H9 (cell line): ENCODE results near the gene ABLIM3. TPM values are rescaled to one million over a fixed set of nuclear protein-coding genes. Genes with fewer than 3 reads are reported as not detected.

Experiments
- DNase-seq: peaks from one replicate; pipeline ENCODE4 v3.0.0-alpha.2; 2017
- H2AFZ ChIP-seq: one replicate; pipeline ENCODE4 v1.6.1; 2013; ENCODE audit warnings: mild to moderate bottlenecking, low read length, control low read depth, moderate library complexity
- H2AK5ac ChIP-seq: 2 replicates; pipeline ENCODE4 v1.6.1; 2013; ENCODE audit warnings: low read length, control low read depth, mixed read lengths; ENCODE audit not compliant: insufficient read length
- H2BK120ac ChIP-seq: one replicate; pipeline ENCODE4 v1.6.1; 2013; ENCODE audit warnings: low read depth, mild to moderate bottlenecking, low read length, control low read depth, inconsistent platforms; ENCODE audit not compliant: poor library complexity, severe bottlenecking
- H2BK12ac ChIP-seq: 2 replicates; pipeline ENCODE4 v1.6.1; 2013; ENCODE audit warnings: low read length, control low read depth, mixed read lengths, low read depth; ENCODE audit not compliant: insufficient read length
- H2BK15ac ChIP-seq: 2 replicates; pipeline ENCODE4 v1.6.1; 2013; ENCODE audit warnings: low read depth, low read length, control low read depth
- H2BK20ac ChIP-seq: one replicate; pipeline ENCODE4 v1.6.1; 2013; ENCODE audit warnings: low read depth, mild to moderate bottlenecking, low read length, control low read depth, inconsistent platforms; ENCODE audit not compliant: poor library complexity, severe bottlenecking
- H2BK5ac ChIP-seq: 2 replicates; pipeline ENCODE4 v1.6.1; 2013; ENCODE audit warnings: low read length, control low read depth, mixed read lengths; ENCODE audit not compliant: insufficient read length
- H3K14ac ChIP-seq: 2 replicates; pipeline ENCODE4 v1.6.1; 2013; ENCODE audit warnings: low read length, control low read depth; ENCODE audit not compliant: insufficient read depth
- H3K18ac ChIP-seq: 2 replicates; pipeline ENCODE4 v1.6.1; 2013; ENCODE audit warnings: low read depth, mild to moderate bottlenecking, mixed read lengths, low read length, control low read depth; ENCODE audit not compliant: insufficient read length
- H3K23ac ChIP-seq: 2 replicates; pipeline ENCODE4 v1.6.1; 2013; ENCODE audit warnings: low read length, control low read depth, mixed read lengths, low read depth; ENCODE audit not compliant: insufficient read length
- H3K23me2 ChIP-seq: 2 replicates; pipeline ENCODE4 v1.6.1; 2013; ENCODE audit warnings: low read depth, mild to moderate bottlenecking, mixed read lengths, low read length, control low read depth; ENCODE audit not compliant: insufficient read length, poor library complexity, severe bottlenecking
- H3K27ac ChIP-seq: 2 replicates; pipeline ENCODE4 v1.5.1; 2013; ENCODE audit warnings: low read length, control low read depth, mixed read lengths, low read depth; ENCODE audit not compliant: insufficient read length
- H3K27me3 ChIP-seq: 2 replicates; pipeline ENCODE4 v1.6.1; 2013; ENCODE audit warnings: low read length, control low read depth, inconsistent platforms; ENCODE audit not compliant: insufficient read depth
- H3K4ac ChIP-seq: 2 replicates; pipeline ENCODE4 v1.6.1; 2013; ENCODE audit warnings: low read depth, mild to moderate bottlenecking, control low read depth, inconsistent platforms, low read length, moderate library complexity
- H3K4me1 ChIP-seq: 2 replicates; pipeline ENCODE4 v1.6.1; 2013; ENCODE audit warnings: low read length, control low read depth, inconsistent platforms; ENCODE audit not compliant: insufficient read depth
- H3K4me2 ChIP-seq: 2 replicates; pipeline ENCODE4 v1.6.1; 2013; ENCODE audit warnings: low read length, control low read depth, mixed read lengths; ENCODE audit not compliant: insufficient read length, insufficient read depth
- H3K56ac ChIP-seq: 2 replicates; pipeline ENCODE4 v1.6.1; 2013; ENCODE audit warnings: low read depth, mild to moderate bottlenecking, mixed read lengths, low read length, control low read depth; ENCODE audit not compliant: insufficient read length
- H3K79me1 ChIP-seq: 2 replicates; pipeline ENCODE4 v1.6.1; 2013; ENCODE audit warnings: low read depth, mild to moderate bottlenecking, moderate library complexity, low read length, control low read depth, inconsistent platforms; ENCODE audit not compliant: insufficient read depth, poor library complexity, severe bottlenecking
- H3K79me2 ChIP-seq: 2 replicates; pipeline ENCODE4 v1.6.1; 2013; ENCODE audit warnings: low read length, control low read depth, inconsistent platforms; ENCODE audit not compliant: insufficient read depth
- H3K9ac ChIP-seq: 2 replicates; pipeline ENCODE4 v1.6.1; 2013; ENCODE audit warnings: low read length, control low read depth, mixed read lengths; ENCODE audit not compliant: insufficient read length; ENCODE audit errors: extremely low read depth
- H3K9me3 ChIP-seq: one replicate; pipeline ENCODE4 v1.6.1; 2013; ENCODE audit warnings: low read depth, low read length, inconsistent platforms; ENCODE audit not compliant: control insufficient read depth
- H3T11ph ChIP-seq: one replicate; pipeline ENCODE4 v1.6.1; 2013; ENCODE audit warnings: mild to moderate bottlenecking, low read length, control low read depth, inconsistent platforms
- H4K20me1 ChIP-seq: one replicate; pipeline ENCODE4 v1.6.1; 2013; ENCODE audit not compliant: control insufficient read depth, insufficient read length, insufficient read depth
- H4K5ac ChIP-seq: 2 replicates; pipeline ENCODE4 v1.6.1; 2013; ENCODE audit warnings: low read depth, mild to moderate bottlenecking, mixed read lengths, low read length, control low read depth; ENCODE audit not compliant: insufficient read length
- H4K8ac ChIP-seq: replicated peaks from 2 replicates; pipeline ENCODE4 v1.6.1; 2013; ENCODE audit warnings: low read length, control low read depth, mixed read lengths, low read depth; ENCODE audit not compliant: insufficient read length
- H4K91ac ChIP-seq: 2 replicates; pipeline ENCODE4 v1.6.1; 2013; ENCODE audit warnings: low read depth, mild to moderate bottlenecking, moderate library complexity, mixed read lengths, low read length, control low read depth; ENCODE audit not compliant: insufficient read length
- H3K27ac Mint-ChIP-seq, 3 experiments: 2 replicates in 2 of 3; 3 replicates in 1 of 3; pipeline ENCODE4 v1.8.0; 2020 to 2021; ENCODE audit warnings: mixed read lengths in 3 of 3, mild to moderate bottlenecking in 1 of 3, moderate library complexity in 1 of 3
- H3K27me3 Mint-ChIP-seq: 2 replicates; pipeline ENCODE4 v1.8.0; 2021; ENCODE audit warnings: low read depth, mild to moderate bottlenecking, moderate library complexity, mixed read lengths
- H3K36me3 Mint-ChIP-seq, 3 experiments: 2 replicates in 2 of 3; 3 replicates in 1 of 3; pipeline ENCODE4 v1.8.0; 2020 to 2021; ENCODE audit warnings: low read depth in 3 of 3, mixed read lengths in 3 of 3; ENCODE audit not compliant: insufficient read depth in 1 of 3
- H3K4me1 Mint-ChIP-seq, 2 experiments: 2 replicates each; pipeline ENCODE4 v1.8.0; 2020; ENCODE audit warnings: mixed read lengths in 2 of 2
- H3K4me3 Mint-ChIP-seq, 2 experiments: 2 replicates in 1 of 2; 3 replicates in 1 of 2; pipeline ENCODE4 v1.8.0; 2020 to 2021; ENCODE audit warnings: mild to moderate bottlenecking in 2 of 2, mixed read lengths in 2 of 2, moderate library complexity in 1 of 2
- H3K9me3 Mint-ChIP-seq, 2 experiments: 2 replicates in 1 of 2; 3 replicates in 1 of 2; pipeline ENCODE4 v1.8.0; 2020; ENCODE audit warnings: mild to moderate bottlenecking in 2 of 2, mixed read lengths in 2 of 2, moderate library complexity in 1 of 2
- CTCF ChIP-seq: fragments of 200-600 bp; sonication (generic); conservative IDR thresholded peaks from 3 replicates; pipeline ENCODE4 v1.8.0; 2021; ENCODE audit warnings: antibody characterized with exemption, mild to moderate bottlenecking
- WGBS: extraction: QIAGEN DNeasy Blood & Tissue Kit; methylation state at CpG from one replicate; pipeline ENCODE4 v1.1.7; 2013; ENCODE audit warnings: missing lambda C conversion rate, low lambda C conversion rate, mixed read lengths; ENCODE audit not compliant: insufficient read length; ENCODE audit errors: extremely low coverage; 5-methylcytosine and 5-hydroxymethylcytosine counted together
- total RNA-seq: library from RNA; stranded (reverse); gene quantifications from 2 replicates; pipeline ENCODE4 v1.2.1, GENCODE V29; 2021

ABLIM3 gene
- total RNA-seq, 1 experiment from 2014 or later = 0.20 TPM

- H3K18ac ChIP-seq = no peak overlapping the region
- H3K4ac ChIP-seq = no peak overlapping the region
- H3T11ph ChIP-seq = no peak overlapping the region
- no peak overlapping the region for H4K5ac ChIP-seq
- H3K23me2 ChIP-seq = peaks cover 8% of the 10 kb centered on the region
- peaks cover 7% of the 10 kb centered on the region; the same call in 1 of the 2 replicates for H3K27me3 ChIP-seq
- Mint-ChIP-seq H3K9me3 (no peaks in the 10 kb centered on the region; a peak in 2 of 5 replicates), H3K36me3 (no peaks in the 10 kb centered on the region), H3K27ac (no peak overlapping the region), H3K4me1 (peaks cover 19 to 24% of the 10 kb centered on the region in 2 experiments), H3K27me3 (peaks cover 74% of the 10 kb centered on the region), H3K4me3 (peak overlapping the region in 1 of 2 experiments; percentile 68; a peak in 2 of 5 replicates)
- H4K20me1 ChIP-seq = no peaks in the 10 kb centered on the region
- no peaks in the 10 kb centered on the region; the same call in 1 of the 2 replicates for H3K4me1 ChIP-seq
- no peak overlapping the region for H2BK5ac ChIP-seq
- H2BK20ac ChIP-seq = no peak overlapping the region
- no peaks in the 10 kb centered on the region for H3K9me3 ChIP-seq
- no peak overlapping the region for H2AK5ac ChIP-seq
- no peak overlapping the region for H2BK12ac ChIP-seq
- no peaks in the 10 kb centered on the region for H3K79me2 ChIP-seq
- no peak overlapping the region for H4K91ac ChIP-seq
- H3K14ac ChIP-seq = no peak overlapping the region
- no CpG with 5 or more reads among the region's 3 CpGs for WGBS
- no peak overlapping the region for H4K8ac ChIP-seq
- H3K4me2 ChIP-seq = peak overlapping the region; percentile 59
- no peak overlapping the region for H2BK120ac ChIP-seq
- no peak overlapping the region for H2AFZ ChIP-seq
- no peaks in the 10 kb centered on the region for H3K79me1 ChIP-seq
- no peak overlapping the region for H3K23ac ChIP-seq
- no peak overlapping the region for H3K56ac ChIP-seq
- no peak overlapping the region for H2BK15ac ChIP-seq
- no peak for DNase-seq
- H3K9ac ChIP-seq = no peak overlapping the region
- H3K27ac ChIP-seq = no peak overlapping the region
- TF ChIP-seq CTCF = no peak
Observed at GRCh38 chr5:149273950-149274349, 132.7 kb downstream of the ABLIM3 start.
